Duodenal mucosa (tissue), 2 donors: ENCODE results near the gene TNN.

Experiments used
- H3K27ac ChIP-seq: one replicate; pipeline ENCODE4 v1.7.0; 2013; ENCODE audit warnings: low read depth, low read length
- H3K27me3 ChIP-seq, 2 donors: one replicate each; pipeline ENCODE4 v1.7.0; 2013; ENCODE audit warnings: low read length in 2 of 2, control low read depth in 1 of 2; ENCODE audit not compliant: insufficient read depth in 2 of 2, control insufficient read depth in 1 of 2
- H3K36me3 ChIP-seq, 2 donors: one replicate each; pipeline ENCODE4 v1.7.0; 2013; ENCODE audit warnings: low read length in 2 of 2, control low read depth in 1 of 2; ENCODE audit not compliant: insufficient read depth in 2 of 2, control insufficient read depth in 1 of 2
- H3K4me1 ChIP-seq, 2 donors: one replicate each; pipeline ENCODE4 v1.7.0; 2013; ENCODE audit warnings: low read length in 2 of 2, control low read depth in 1 of 2; ENCODE audit not compliant: insufficient read depth in 2 of 2, control insufficient read depth in 1 of 2
- H3K4me3 ChIP-seq, 2 donors: one replicate each; pipeline ENCODE4 v1.7.0; 2013; ENCODE audit warnings: low read length in 2 of 2, low read depth in 1 of 2
- H3K9ac ChIP-seq, 2 donors: one replicate each; pipeline ENCODE4 v1.7.0; 2013; ENCODE audit warnings: low read length in 2 of 2, low read depth in 1 of 2
- H3K9me3 ChIP-seq, 2 donors: one replicate each; pipeline ENCODE4 v1.7.0; 2013; ENCODE audit warnings: low read length in 2 of 2, control low read depth in 1 of 2; ENCODE audit not compliant: control insufficient read depth in 1 of 2

The TNN gene

DNA sequence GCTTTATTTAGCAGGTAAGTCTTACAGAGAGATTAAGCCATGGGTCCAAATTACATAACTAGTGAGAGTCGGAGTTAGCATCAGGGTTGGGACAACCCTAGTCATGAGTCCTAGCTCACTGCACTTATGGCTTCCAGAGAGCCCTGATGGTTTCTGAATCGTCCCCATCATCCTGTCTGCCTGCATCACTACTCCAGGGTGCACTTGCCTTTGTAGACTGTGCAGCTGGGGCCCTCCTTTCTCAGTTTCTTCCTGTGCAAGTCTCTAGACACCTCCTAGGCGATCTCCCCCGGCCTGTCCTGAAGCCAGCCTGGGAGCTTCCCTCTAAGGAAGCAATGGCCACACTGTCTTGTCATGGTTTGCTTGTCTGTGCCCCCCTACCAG, 87.8 kb downstream of the TNN start:
- Histone ChIP-seq H3K27me3 (peaks cover 0 to 8% of the 10 kb centered on the region in 2 donors), H3K36me3 (peaks cover 10 to 21% of the 10 kb centered on the region in 2 donors), H3K9ac (no peak overlapping the region), H3K9me3 (no peaks in the 10 kb centered on the region), H3K27ac (no peak overlapping the region), H3K4me3 (no peak overlapping the region), H3K4me1 (no peaks in the 10 kb centered on the region)

DNA sequence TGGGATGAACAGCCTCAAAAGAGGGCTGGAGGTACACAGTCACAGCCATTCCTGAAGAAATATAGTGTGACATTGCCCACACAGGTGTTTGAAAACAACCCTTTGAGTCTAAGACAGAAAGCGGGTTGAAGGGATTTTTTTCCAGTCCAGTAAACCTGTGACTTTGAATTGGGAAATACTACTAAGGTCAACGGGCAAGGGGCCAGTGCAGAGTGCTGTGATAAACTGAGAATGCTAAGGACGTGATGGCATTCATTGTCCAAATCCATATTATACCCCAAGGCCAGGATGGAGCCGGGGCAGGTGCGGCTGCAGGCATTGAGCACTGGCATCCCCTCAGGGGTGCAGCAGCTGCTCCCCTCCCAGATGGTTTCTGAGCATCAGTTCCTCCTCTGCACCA, 88.3 kb downstream of the TNN start:
- Histone ChIP-seq H3K4me3 (no peak overlapping the region), H3K9me3 (no peaks in the 10 kb centered on the region), H3K4me1 (no peaks in the 10 kb centered on the region), H3K36me3 (peaks cover 13 to 26% of the 10 kb centered on the region in 2 donors), H3K27me3 (peaks cover 0 to 4% of the 10 kb centered on the region in 2 donors), H3K27ac (no peak overlapping the region), H3K9ac (no peak overlapping the region)

DNA sequence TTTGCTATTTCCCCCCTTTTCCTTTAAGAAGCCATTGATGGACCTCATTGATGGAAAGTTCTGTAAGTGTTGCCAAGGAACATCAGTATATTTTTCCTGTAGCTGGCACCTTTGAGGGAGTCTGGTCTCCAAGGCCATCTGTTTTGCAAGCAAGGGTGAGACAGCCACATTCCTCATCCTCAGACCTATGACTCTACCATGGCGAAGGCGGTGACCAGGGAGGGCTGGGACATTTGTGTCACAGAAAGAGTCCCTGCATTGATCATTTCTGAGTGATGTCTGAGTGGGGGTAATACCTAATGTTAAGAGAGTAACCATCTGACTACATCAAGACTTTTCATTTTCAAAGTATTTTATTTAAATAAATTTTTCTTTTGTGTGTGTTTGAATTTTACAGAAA, 89.6 kb downstream of the TNN start:
- H3K4me1 ChIP-seq, result no peaks in the 10 kb centered on the region
- H3K9ac ChIP-seq, result no peak overlapping the region
- H3K27ac ChIP-seq, result no peak overlapping the region
- no peaks in the 10 kb centered on the region for H3K9me3 ChIP-seq
- peaks cover 0 to 4% of the 10 kb centered on the region in 2 donors for H3K27me3 ChIP-seq
- peaks cover 13 to 37% of the 10 kb centered on the region in 2 donors for H3K36me3 ChIP-seq
- no peak overlapping the region for H3K4me3 ChIP-seq

DNA sequence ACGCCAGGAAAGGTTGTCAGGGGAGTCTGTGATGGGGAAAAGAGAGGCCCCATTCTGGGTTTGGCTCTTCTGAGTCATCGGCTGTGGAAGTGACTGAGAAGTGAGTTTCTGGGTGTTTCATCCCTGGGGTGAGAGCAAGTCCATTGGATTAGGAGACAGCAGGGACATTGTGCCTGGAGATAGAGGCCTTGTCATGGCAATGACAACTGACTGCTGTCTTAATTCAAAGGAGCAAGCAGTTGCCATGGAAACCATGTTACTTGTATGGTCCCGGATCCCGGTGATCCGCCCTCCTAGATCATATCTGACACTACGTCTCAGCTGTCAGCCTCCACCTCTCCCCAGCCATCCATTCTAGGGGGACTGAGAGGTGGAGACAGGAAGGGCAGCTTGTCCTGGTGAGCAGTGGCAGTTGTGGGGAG, 90.5 kb downstream of the TNN start:
- no peak overlapping the region for H3K4me3 ChIP-seq
- H3K27ac ChIP-seq, result no peak overlapping the region
- H3K9ac ChIP-seq, result no peak overlapping the region
- H3K9me3 ChIP-seq, result no peaks in the 10 kb centered on the region
- H3K27me3 ChIP-seq, result peaks cover 0 to 4% of the 10 kb centered on the region in 2 donors
- H3K4me1 ChIP-seq, result no peaks in the 10 kb centered on the region
- peaks cover 13 to 45% of the 10 kb centered on the region in 2 donors for H3K36me3 ChIP-seq

DNA sequence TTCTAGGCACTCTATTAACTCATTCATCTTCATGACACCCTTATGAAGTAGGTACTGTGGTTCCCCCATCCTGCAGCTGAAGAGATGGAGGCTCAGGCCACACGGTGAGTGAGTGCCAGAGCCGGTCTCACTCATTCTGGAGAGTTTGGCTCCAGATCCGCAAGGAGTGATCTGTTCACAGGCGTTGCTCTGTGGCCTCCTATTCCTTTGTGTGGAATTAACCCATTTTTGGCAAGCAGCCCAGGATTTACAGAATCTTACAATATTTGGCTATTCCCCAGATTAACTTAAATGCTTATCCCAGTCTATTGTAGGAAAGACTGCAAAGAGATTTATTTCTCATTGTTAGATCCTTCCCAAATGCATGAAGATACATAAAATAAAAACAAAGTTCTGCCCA, 95.3 kb downstream of the TNN start:
- H3K27me3 ChIP-seq, result no peaks in the 10 kb centered on the region
- peaks cover 0 to 7% of the 10 kb centered on the region in 2 donors for H3K4me1 ChIP-seq
- peaks cover 28 to 84% of the 10 kb centered on the region in 2 donors for H3K36me3 ChIP-seq
- H3K9me3 ChIP-seq, result no peaks in the 10 kb centered on the region
- no peak overlapping the region for H3K9ac ChIP-seq
- no peak overlapping the region for H3K4me3 ChIP-seq
- no peak overlapping the region for H3K27ac ChIP-seq

DNA sequence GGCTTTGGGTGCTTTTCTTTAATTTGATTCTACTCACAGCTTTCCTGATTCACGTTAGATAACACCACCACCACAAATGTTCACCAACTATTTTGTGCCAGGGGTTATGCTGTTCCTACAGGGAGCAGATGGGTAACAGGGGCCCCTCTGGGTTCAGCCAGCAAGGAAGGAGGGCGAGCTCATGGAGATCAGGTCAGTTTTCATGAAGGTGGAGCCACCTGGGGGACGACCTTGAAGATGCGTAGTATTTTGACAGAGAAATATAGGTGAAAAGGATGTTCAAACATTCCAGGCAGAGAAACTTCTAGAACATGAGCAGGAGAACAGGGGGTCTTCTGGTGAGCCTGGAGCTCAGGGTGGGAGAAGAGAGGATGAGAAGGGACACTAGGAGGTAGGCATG, 96.1 kb downstream of the TNN start:
- no peak overlapping the region for H3K9ac ChIP-seq
- no peak overlapping the region for H3K4me3 ChIP-seq
- no peaks in the 10 kb centered on the region for H3K27me3 ChIP-seq
- H3K36me3 ChIP-seq, result peaks cover 28 to 79% of the 10 kb centered on the region in 2 donors
- no peaks in the 10 kb centered on the region for H3K9me3 ChIP-seq
- peaks cover 3 to 7% of the 10 kb centered on the region in 2 donors for H3K4me1 ChIP-seq
- H3K27ac ChIP-seq, result no peak overlapping the region

DNA sequence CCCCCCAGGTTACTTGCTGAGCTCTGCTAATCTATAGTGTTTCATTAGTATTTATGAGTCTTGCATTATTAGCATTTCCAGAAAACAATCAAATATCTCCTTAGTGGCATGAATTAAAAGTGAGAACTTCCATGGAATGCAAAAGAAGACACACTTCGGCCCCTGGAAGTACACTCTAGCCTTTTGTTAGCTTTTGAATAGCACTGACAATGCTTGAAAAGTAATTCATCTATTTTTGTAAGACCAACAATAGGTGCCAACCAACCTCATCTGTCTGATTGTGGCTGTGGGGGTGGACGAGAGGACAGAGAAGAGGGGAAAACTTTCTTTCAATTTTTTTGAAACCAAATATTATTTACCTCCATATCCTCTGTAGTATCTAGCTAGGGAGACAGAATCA, 97.1 kb downstream of the TNN start:
- peaks cover 24 to 70% of the 10 kb centered on the region in 2 donors for H3K36me3 ChIP-seq

DNA sequence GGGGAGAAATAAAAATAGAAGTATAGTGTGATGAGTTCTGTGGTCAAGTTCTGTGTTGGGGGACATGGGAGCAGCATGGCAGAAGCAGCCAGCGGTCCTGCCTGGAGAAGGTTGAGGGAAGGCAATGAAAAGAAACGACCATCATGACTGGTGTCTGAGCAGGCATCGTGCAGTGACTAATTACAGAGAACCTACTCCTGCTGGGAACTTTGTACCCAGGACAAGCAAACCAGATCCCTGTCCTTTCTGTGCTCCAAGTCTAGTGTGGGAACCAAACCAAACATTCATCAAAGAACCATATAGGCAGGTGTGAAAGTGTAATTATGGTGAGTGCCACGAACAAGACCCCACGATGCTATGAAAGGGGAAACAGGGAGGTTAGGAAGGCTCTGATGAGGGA, 99.1 kb downstream of the TNN start:
- H3K4me3 ChIP-seq, result no peak overlapping the region
- no peaks in the 10 kb centered on the region for H3K27me3 ChIP-seq
- H3K27ac ChIP-seq, result no peak overlapping the region
- H3K9ac ChIP-seq, result no peak overlapping the region
- H3K36me3 ChIP-seq, result peaks cover 14 to 52% of the 10 kb centered on the region in 2 donors
- H3K9me3 ChIP-seq, result no peaks in the 10 kb centered on the region
- H3K4me1 ChIP-seq, result peaks cover 24 to 29% of the 10 kb centered on the region in 2 donors

More for the DNA sequence above, 97.1 kb downstream of the TNN start:
- Histone ChIP-seq H3K27ac (no peak overlapping the region), H3K4me1 (peaks cover 11 to 14% of the 10 kb centered on the region in 2 donors), H3K9me3 (no peaks in the 10 kb centered on the region), H3K4me3 (no peak overlapping the region), H3K9ac (no peak overlapping the region), H3K27me3 (no peaks in the 10 kb centered on the region)

DNA sequence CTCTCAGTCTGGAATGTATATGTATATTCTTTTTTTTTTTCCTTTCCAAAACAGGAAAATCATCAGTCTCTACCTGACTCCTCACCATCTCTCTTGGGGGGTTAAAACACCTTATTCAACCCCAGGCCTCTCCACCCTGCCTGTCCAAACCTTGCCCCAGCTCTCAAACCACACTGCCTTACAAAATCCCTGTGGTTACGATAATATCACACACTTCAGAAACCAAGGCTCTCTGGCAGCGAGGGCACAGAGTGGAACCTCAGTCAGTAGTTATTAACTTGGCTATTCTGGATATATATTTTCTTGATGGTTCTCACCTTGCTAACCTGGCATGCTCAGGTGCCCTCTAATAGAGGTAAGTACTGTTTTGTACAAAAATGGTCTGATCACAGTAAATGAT, 100.2 kb downstream of the TNN start:
- Histone ChIP-seq H3K27me3 (no peaks in the 10 kb centered on the region), H3K9me3 (no peaks in the 10 kb centered on the region), H3K36me3 (peaks cover 14 to 44% of the 10 kb centered on the region in 2 donors)

DNA sequence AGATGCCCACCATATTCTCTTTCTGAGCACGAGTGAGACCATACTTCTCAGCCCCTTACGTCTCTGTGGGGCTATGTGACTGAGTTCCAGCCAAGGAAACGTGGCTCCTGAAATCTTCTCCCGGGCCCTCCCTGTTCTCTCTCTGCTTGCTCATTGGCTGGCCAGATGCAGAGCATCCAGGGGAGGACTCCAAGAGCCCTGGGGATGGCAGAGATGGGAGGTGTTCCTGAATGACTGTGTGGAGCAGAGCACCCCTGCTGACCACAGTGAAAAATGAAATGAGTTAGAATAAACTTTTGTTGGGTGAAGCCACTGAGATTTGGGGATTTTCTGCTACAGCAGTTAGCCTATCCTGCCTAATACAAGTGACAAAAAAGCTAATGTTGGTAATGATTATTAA, 101.1 kb downstream of the TNN start:
- Histone ChIP-seq H3K4me1 (peaks cover 24 to 29% of the 10 kb centered on the region in 2 donors), H3K9ac (no peak overlapping the region), H3K36me3 (peaks cover 12 to 38% of the 10 kb centered on the region in 2 donors), H3K27ac (no peak overlapping the region), H3K27me3 (no peaks in the 10 kb centered on the region), H3K9me3 (no peaks in the 10 kb centered on the region), H3K4me3 (no peak overlapping the region)

More for the DNA sequence above, 100.2 kb downstream of the TNN start:
- H3K4me1 ChIP-seq, result peaks cover 24 to 29% of the 10 kb centered on the region in 2 donors
- H3K4me3 ChIP-seq, result no peak overlapping the region
- H3K27ac ChIP-seq, result no peak overlapping the region
- no peak overlapping the region for H3K9ac ChIP-seq
